ENCODE data around the gene FOXA3.

DNA sequence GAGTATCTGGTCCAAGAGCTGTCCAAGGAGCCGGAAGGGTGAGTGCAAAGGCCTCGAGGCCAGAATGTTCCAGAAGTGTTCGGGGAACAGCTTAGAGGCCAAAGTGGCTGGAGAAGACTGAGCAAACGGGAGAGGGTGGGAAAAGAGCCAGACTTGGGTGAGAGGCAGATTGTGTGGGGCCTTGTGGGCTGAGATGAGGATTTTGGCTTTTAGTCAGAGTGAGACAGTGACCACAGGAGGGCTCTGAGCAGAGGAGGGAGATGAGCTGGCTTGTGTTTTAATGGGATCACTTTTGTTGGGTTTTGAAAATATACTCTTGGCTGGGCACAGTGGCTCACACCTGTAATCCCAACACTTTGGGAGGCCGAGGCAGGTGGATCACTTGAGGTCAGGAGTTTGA is 44.8 kb downstream of the FOXA3 start:
- TF ChIP-seq, protein P1, sequence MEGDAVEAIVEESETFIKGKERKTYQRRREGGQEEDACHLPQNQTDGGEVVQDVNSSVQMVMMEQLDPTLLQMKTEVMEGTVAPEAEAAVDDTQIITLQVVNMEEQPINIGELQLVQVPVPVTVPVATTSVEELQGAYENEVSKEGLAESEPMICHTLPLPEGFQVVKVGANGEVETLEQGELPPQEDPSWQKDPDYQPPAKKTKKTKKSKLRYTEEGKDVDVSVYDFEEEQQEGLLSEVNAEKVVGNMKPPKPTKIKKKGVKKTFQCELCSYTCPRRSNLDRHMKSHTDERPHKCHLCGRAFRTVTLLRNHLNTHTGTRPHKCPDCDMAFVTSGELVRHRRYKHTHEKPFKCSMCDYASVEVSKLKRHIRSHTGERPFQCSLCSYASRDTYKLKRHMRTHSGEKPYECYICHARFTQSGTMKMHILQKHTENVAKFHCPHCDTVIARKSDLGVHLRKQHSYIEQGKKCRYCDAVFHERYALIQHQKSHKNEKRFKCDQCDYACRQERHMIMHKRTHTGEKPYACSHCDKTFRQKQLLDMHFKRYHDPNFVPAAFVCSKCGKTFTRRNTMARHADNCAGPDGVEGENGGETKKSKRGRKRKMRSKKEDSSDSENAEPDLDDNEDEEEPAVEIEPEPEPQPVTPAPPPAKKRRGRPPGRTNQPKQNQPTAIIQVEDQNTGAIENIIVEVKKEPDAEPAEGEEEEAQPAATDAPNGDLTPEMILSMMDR (conservative IDR thresholded peaks at IDR 0.05) = no peak
- no peak for TF ChIP-seq ZFX (IDR thresholded peaks at IDR 0.05)

Measured in C4-2B (cell line).